Measurements from ENCODE around the gene CCDC177.

Gene CCDC177

GRCh38 chr14:69561893-69562292, 12.8 kb downstream of the CCDC177 start:
- DNase-seq (ENCODE audit: low read depth): no peak

- DNase-seq (ENCODE audit: low read depth): no peak
Observed at GRCh38 chr14:69560826-69561225, 13.8 kb downstream of the CCDC177 start.

- DNase-seq (ENCODE audit: low read depth): no peak
Observed at GRCh38 chr14:69559581-69560011, 15.1 kb downstream of the CCDC177 start.

- no peak for DNase-seq (ENCODE audit: low read depth)
Observed at GRCh38 chr14:69558774-69559173, 15.9 kb downstream of the CCDC177 start.

GRCh38 chr14:69554500-69554899, 20.2 kb downstream of the CCDC177 start:
- no peak for DNase-seq (ENCODE audit: low read depth)

GRCh38 chr14:69553252-69553651, 21.4 kb downstream of the CCDC177 start:
- DNase-seq (ENCODE audit: low read depth): no peak

GRCh38 chr14:69551511-69551910, 23.2 kb downstream of the CCDC177 start:
- DNase-seq (ENCODE audit: low read depth): no peak

GRCh38 chr14:69548566-69548965, 26.1 kb downstream of the CCDC177 start:
- DNase-seq (ENCODE audit: low read depth): no peak

- DNase-seq (ENCODE audit: low read depth): no peak
Observed at GRCh38 chr14:69547701-69548348, 26.8 kb downstream of the CCDC177 start.

GRCh38 chr14:69543341-69544115, 31.1 kb downstream of the CCDC177 start:
- DNase-seq (ENCODE audit: low read depth): no peak

GRCh38 chr14:69542311-69542710, 32.4 kb downstream of the CCDC177 start:
- no peak for DNase-seq (ENCODE audit: low read depth)

GRCh38 chr14:69540654-69541335, 33.9 kb downstream of the CCDC177 start:
- no peak for DNase-seq (ENCODE audit: low read depth)

- no peak for DNase-seq (ENCODE audit: low read depth)
Observed at GRCh38 chr14:69539631-69540410, 34.9 kb downstream of the CCDC177 start.

- DNase-seq (ENCODE audit: low read depth): no peak
Observed at GRCh38 chr14:69538766-69539165, 35.9 kb downstream of the CCDC177 start.

- DNase-seq (ENCODE audit: low read depth): no peak
Observed at GRCh38 chr14:69537900-69538299, 36.8 kb downstream of the CCDC177 start.

- no peak for DNase-seq (ENCODE audit: low read depth)
Observed at GRCh38 chr14:69536971-69537370, 37.7 kb downstream of the CCDC177 start.

GRCh38 chr14:69535230-69535848, 39.3 kb downstream of the CCDC177 start:
- DNase-seq (ENCODE audit: low read depth): no peak

- DNase-seq (ENCODE audit: low read depth): no peak
Observed at GRCh38 chr14:69532561-69533340, 41.9 kb downstream of the CCDC177 start.

GRCh38 chr14:69531135-69531534, 43.5 kb downstream of the CCDC177 start:
- DNase-seq (ENCODE audit: low read depth): no peak

GRCh38 chr14:69530095-69530494, 44.6 kb downstream of the CCDC177 start:
- no peak for DNase-seq (ENCODE audit: low read depth)

- no peak for DNase-seq (ENCODE audit: low read depth)
Observed at GRCh38 chr14:69529563-69529962, 45.1 kb downstream of the CCDC177 start.
